IMR-90 (cell line): ENCODE data around the gene PLEKHF1. TPM values are rescaled to one million over a fixed set of nuclear protein-coding genes. Genes with fewer than 3 reads are reported as not detected.

Experiments used
- ATAC-seq: fragments of 200-7000 bp; cut with Tn5 transposase; 2 replicates; pipeline ENCODE4 v1.9.1; 2020; ENCODE audit warnings: low read depth, mild to moderate bottlenecking, moderate library complexity
- BruUV-seq: library from RNA; stranded (reverse); fragments of 400-500 nt; replicated peaks from 2 replicates; lab custom pipeline; 2021; lab: Mats Ljungman, UMichigan
- CTCF ChIA-PET: fragments of 300-600 bp; formaldehyde crosslinking; extraction: SDS; loops from one replicate; lab custom pipeline; 2021; ENCODE audit warnings: antibody characterized with exemption; lab: Yijun Ruan, JAX
- POLR2A ChIA-PET: fragments of 300-600 bp; sonication (Branson Sonifier 250); formaldehyde crosslinking; loops from one replicate; lab custom pipeline; 2022; ENCODE audit warnings: antibody characterized with exemption; ENCODE audit not compliant: unreplicated experiment; lab: Charles Lee
- DNase-seq: peaks from one replicate; pipeline ENCODE4 v3.0.0; 2013
- H2AFZ ChIP-seq: replicated peaks from 2 replicates; pipeline ENCODE3; 2013; ENCODE audit warnings: low read length, mild to moderate bottlenecking; ENCODE audit not compliant: poor library complexity
- H2AK5ac ChIP-seq: 2 replicates; pipeline ENCODE4 v1.6.1; 2013; ENCODE audit warnings: low read depth, low read length, inconsistent platforms
- H2AK9ac ChIP-seq: replicated peaks from 2 replicates; pipeline ENCODE3; 2013; ENCODE audit warnings: mild to moderate bottlenecking, low read depth, low read length, moderate library complexity; ENCODE audit not compliant: poor library complexity
- H2BK120ac ChIP-seq: 2 replicates; pipeline ENCODE4 v1.6.1; 2013; ENCODE audit warnings: low read depth, low read length, inconsistent platforms
- H2BK15ac ChIP-seq: 3 replicates; pipeline ENCODE4 v1.6.1; 2013; ENCODE audit warnings: low read depth, low read length, inconsistent platforms
- H2BK20ac ChIP-seq: 2 replicates; pipeline ENCODE4 v1.6.1; 2013; ENCODE audit warnings: low read depth, mild to moderate bottlenecking, inconsistent platforms, low read length, moderate library complexity
- H2BK5ac ChIP-seq: 2 replicates; pipeline ENCODE4 v1.6.1; 2013; ENCODE audit warnings: mild to moderate bottlenecking, low read depth, low read length, inconsistent platforms; ENCODE audit not compliant: poor library complexity, severe bottlenecking
- H3K14ac ChIP-seq: replicated peaks from 2 replicates; pipeline ENCODE4 v1.6.1; 2013; ENCODE audit warnings: low read depth, low read length, inconsistent platforms
- H3K18ac ChIP-seq: 2 replicates; pipeline ENCODE4 v1.6.1; 2013; ENCODE audit warnings: low read depth, low read length, control low read depth
- H3K23ac ChIP-seq: 2 replicates; pipeline ENCODE4 v1.6.1; 2013; ENCODE audit warnings: low read depth, low read length, inconsistent platforms
- H3K27ac ChIP-seq: 2 replicates; pipeline ENCODE4 v1.5.1; 2013; ENCODE audit warnings: mild to moderate bottlenecking, control low read depth, low read length; ENCODE audit not compliant: insufficient read depth
- H3K27me3 ChIP-seq: 2 replicates; pipeline ENCODE4 v1.6.1; 2013; ENCODE audit warnings: low read length; ENCODE audit not compliant: control insufficient read depth, insufficient read depth
- H3K36me3 ChIP-seq: 2 replicates; pipeline ENCODE4 v1.6.1; 2013; ENCODE audit warnings: low read length, mixed read lengths; ENCODE audit not compliant: control insufficient read depth, insufficient read depth
- H3K4ac ChIP-seq: 2 replicates; pipeline ENCODE4 v1.6.1; 2013; ENCODE audit warnings: low read depth, low read length, inconsistent platforms
- H3K4me1 ChIP-seq: 2 replicates; pipeline ENCODE4 v1.6.1; 2013; ENCODE audit warnings: low read length, mixed read lengths; ENCODE audit not compliant: control insufficient read depth, insufficient read depth
- H3K4me2 ChIP-seq: 2 replicates; pipeline ENCODE4 v1.6.1; 2013; ENCODE audit warnings: low read depth, mild to moderate bottlenecking, control low read depth, low read length, moderate library complexity
- H3K4me3 ChIP-seq: 2 replicates; pipeline ENCODE4 v1.5.1; 2013; ENCODE audit warnings: low read depth, mild to moderate bottlenecking, control low read depth, low read length, moderate library complexity; ENCODE audit not compliant: insufficient read depth
- H3K56ac ChIP-seq: 2 replicates; pipeline ENCODE4 v1.6.1; 2013; ENCODE audit warnings: low read length, inconsistent platforms; ENCODE audit not compliant: insufficient read depth; ENCODE audit errors: extremely low read depth
- H3K79me1 ChIP-seq, 2 experiments: 2 replicates each; pipeline ENCODE4 v1.6.1; 2013; ENCODE audit warnings: low read length in 2 of 2, inconsistent platforms in 1 of 2, low read depth in 1 of 2
- H3K9ac ChIP-seq: 2 replicates; pipeline ENCODE4 v1.6.1; 2013; ENCODE audit warnings: low read depth, low read length, control low read depth
- H3K9me1 ChIP-seq: 2 replicates; pipeline ENCODE4 v1.6.1; 2013; ENCODE audit warnings: low read length, inconsistent platforms; ENCODE audit not compliant: insufficient read depth
- H3K9me3 ChIP-seq: 2 replicates; pipeline ENCODE4 v1.6.1; 2013; ENCODE audit warnings: low read length; ENCODE audit not compliant: control insufficient read depth, insufficient read depth
- H4K20me1 ChIP-seq: 2 replicates; pipeline ENCODE4 v1.6.1; 2013; ENCODE audit warnings: low read length, inconsistent platforms; ENCODE audit not compliant: insufficient read depth
- H4K5ac ChIP-seq: 2 replicates; pipeline ENCODE4 v1.6.1; 2013; ENCODE audit warnings: mild to moderate bottlenecking, low read depth, low read length, control low read depth
- H4K8ac ChIP-seq, 2 experiments: 2 replicates each; pipeline ENCODE4 v1.6.1; 2013; ENCODE audit warnings: low read depth in 2 of 2, low read length in 2 of 2, control low read depth in 1 of 2, inconsistent platforms in 1 of 2
- H4K91ac ChIP-seq: 2 replicates; pipeline ENCODE4 v1.6.1; 2013; ENCODE audit warnings: low read depth, low read length, inconsistent platforms; ENCODE audit not compliant: insufficient read depth
- BHLHE40 ChIP-seq: fragments of 150-350 bp; IDR thresholded peaks from 2 replicates; pipeline ENCODE4 v1.6.1; 2016; ENCODE audit warnings: mild to moderate bottlenecking, low read depth, low read length
- CEBPB ChIP-seq: IDR thresholded peaks from 2 replicates; pipeline ENCODE4 v1.6.1; 2012; ENCODE audit warnings: low read depth, low read length, improper control_type of control experiment
- CHD1 ChIP-seq: IDR thresholded peaks from 2 replicates; pipeline ENCODE4 v1.6.1; 2012; ENCODE audit warnings: low read depth, low read length, improper control_type of control experiment
- CTCF ChIP-seq: conservative IDR thresholded peaks from 2 replicates; pipeline ENCODE4 v1.5.1; 2012; ENCODE audit warnings: mild to moderate bottlenecking, low read depth, low read length, improper control_type of control experiment
- ELK1 ChIP-seq: fragments of 150-350 bp; IDR thresholded peaks from 2 replicates; pipeline ENCODE4 v1.6.1; 2016; ENCODE audit warnings: low read depth, mild to moderate bottlenecking, low read length, moderate library complexity, borderline replicate concordance
- FOS ChIP-seq: fragments of 150-350 bp; IDR thresholded peaks from 2 replicates; pipeline ENCODE4 v1.6.1; 2016; ENCODE audit warnings: low read depth, low read length
- MAFK ChIP-seq: IDR thresholded peaks from 2 replicates; pipeline ENCODE4 v1.6.1; 2012; ENCODE audit warnings: low read depth, low read length, improper control_type of control experiment
- MAZ ChIP-seq: IDR thresholded peaks from 2 replicates; pipeline ENCODE4 v1.6.1; 2012; ENCODE audit warnings: low read depth, mild to moderate bottlenecking, low read length, improper control_type of control experiment, moderate library complexity, borderline replicate concordance
- MXI1 ChIP-seq: IDR thresholded peaks from 2 replicates; pipeline ENCODE4 v1.6.1; 2012; ENCODE audit warnings: low read depth, mild to moderate bottlenecking, low read length, moderate library complexity, borderline replicate concordance
- NFE2L2 ChIP-seq: fragments of 150-350 bp; IDR thresholded peaks from 2 replicates; pipeline ENCODE4 v1.6.1; 2016; ENCODE audit warnings: low read depth, mild to moderate bottlenecking, low read length
- POLR2A ChIP-seq: IDR thresholded peaks from 2 replicates; pipeline ENCODE4 v1.6.1; 2012; ENCODE audit warnings: mild to moderate bottlenecking, low read depth, low read length
- RAD21 ChIP-seq: IDR thresholded peaks from 2 replicates; pipeline ENCODE4 v1.6.1; 2012; ENCODE audit warnings: low read length, improper control_type of control experiment
- RCOR1 ChIP-seq: IDR thresholded peaks from 2 replicates; pipeline ENCODE4 v1.6.1; 2012; ENCODE audit warnings: mild to moderate bottlenecking, low read length, improper control_type of control experiment; ENCODE audit not compliant: insufficient replicate concordance
- RFX5 ChIP-seq: IDR thresholded peaks from 2 replicates; pipeline ENCODE4 v1.8.0; 2012; ENCODE audit warnings: low read depth, mild to moderate bottlenecking, low read length, moderate library complexity
- SMC3 ChIP-seq: fragments of 150-350 bp; IDR thresholded peaks from 2 replicates; pipeline ENCODE4 v1.6.1; 2016; ENCODE audit warnings: low read depth, mild to moderate bottlenecking, antibody characterized with exemption, low read length, moderate library complexity
- USF2 ChIP-seq: fragments of 150-350 bp; IDR thresholded peaks from 2 replicates; pipeline ENCODE4 v1.6.1; 2017; ENCODE audit warnings: mild to moderate bottlenecking, antibody characterized with exemption, low read length, low read depth
- WGBS, 2 experiments: methylation state at CpG; one replicate each; pipeline versions ENCODE4 v1.1.5 to v1.1.7; 2013; ENCODE audit warnings: missing lambda C conversion rate in 2 of 2; ENCODE audit not compliant: insufficient read length in 1 of 2; ENCODE audit errors: extremely low coverage in 2 of 2; 5-methylcytosine and 5-hydroxymethylcytosine counted together
- dilution Hi-C: fragments of 300-500 bp; cut with HindIII; formaldehyde crosslinking; loops from one replicate; pipeline ENCODE4 v1.14.3; 2018; ENCODE audit warnings: low sequenced_read_pairs; ENCODE audit not compliant: unreplicated experiment
- in situ Hi-C: fragments of 300-500 bp; cut with MboI; formaldehyde crosslinking; loops from 3 replicates; pipeline ENCODE4 v1.14.3; 2019; ENCODE audit warnings: low sequenced_read_pairs, inconsistent platforms, mixed read lengths
- intact Hi-C: fragments of 100-400 bp; cut with micrococcal nuclease; formaldehyde crosslinking; loops from 2 replicates; pipeline ENCODE4 v1.10.0; 2022
- polyA plus RNA-seq, 3 experiments: library from polyadenylated mRNA; depleted of rRNA; stranded (reverse); fragments of >200 nt; gene quantifications; 2 replicates each; pipeline ENCODE4 v1.2.3, GENCODE V29; 2012; ENCODE audit warnings: low replicate concordance in 1 of 3
- total RNA-seq: library from RNA; depleted of rRNA; stranded (reverse); fragments of >200 nt; gene quantifications from 2 replicates; pipeline ENCODE4 v1.2.3, GENCODE V29; 2012

Gene PLEKHF1
- total and polyA plus RNA-seq, 2 of the 4 experiments (the other 2 are of a cell fraction) = 5.0 to 6.6 TPM

GRCh38 chr19:29672319-29672932 is 7.2 kb downstream of the PLEKHF1 start:
- intact Hi-C loops (no loop called here), dilution Hi-C loops (no loop called here), in situ Hi-C loops (no loop called here)
- BruUV-seq = no TSS peak
- no peak overlapping the region for H3K27ac ChIP-seq
- H3K23ac ChIP-seq = no peak overlapping the region
- no peak overlapping the region for H3K4me2 ChIP-seq
- no peak overlapping the region for H3K18ac ChIP-seq
- no peak overlapping the region for H2BK5ac ChIP-seq
- no peaks in the 10 kb centered on the region for H3K27me3 ChIP-seq
- H3K14ac ChIP-seq = no peak overlapping the region
- H2BK120ac ChIP-seq = no peak overlapping the region
- no peak overlapping the region for H3K56ac ChIP-seq
- TF ChIP-seq BHLHE40 (no peak), RCOR1 (no peak), FOS (no peak), MXI1 (no peak), RFX5 (no peak), ELK1 (no peak), MAFK (no peak), CEBPB (no peak), RAD21 (no peak), NFE2L2 (no peak), SMC3 (no peak), CHD1 (no peak), MAZ (no peak), POLR2A (no peak), CTCF (no peak), USF2 (no peak)
- H3K79me1 ChIP-seq = peaks cover 26 to 58% of the 10 kb centered on the region in 2 experiments
- H2AK5ac ChIP-seq = no peak overlapping the region
- WGBS, 2 experiments = 94% methylated on average over 7 of the region's 8 CpGs; no CpG with 5 or more reads in 1 of the 2 experiments
- peak overlapping the region; percentile 61 for H2AK9ac ChIP-seq
- H4K20me1 ChIP-seq = peaks cover 30% of the 10 kb centered on the region
- H3K9me1 ChIP-seq = peaks cover 12% of the 10 kb centered on the region
- ChIA-PET POLR2A (no interaction called here), CTCF (interaction anchor here (0.9 kb wide), 1 partner anchor 10 kb away, joined by 4 read pairs; no protein-coding TSS in a partner anchor)
- H3K4ac ChIP-seq = no peak overlapping the region
- H4K8ac ChIP-seq = no peak overlapping the region
- no peak for DNase-seq
- no peak overlapping the region for H3K4me3 ChIP-seq
- no peak overlapping the region for H2BK15ac ChIP-seq
- ATAC-seq = no peak
- H3K4me1 ChIP-seq = peaks cover 8% of the 10 kb centered on the region
- no peak overlapping the region for H4K91ac ChIP-seq
- no peak overlapping the region for H3K9ac ChIP-seq
- H2BK20ac ChIP-seq = no peak overlapping the region
- no peaks in the 10 kb centered on the region for H3K9me3 ChIP-seq
- peaks cover 23% of the 10 kb centered on the region; the same call in 1 of the 2 replicates for H3K36me3 ChIP-seq
- no peak overlapping the region for H2AFZ ChIP-seq
- H4K5ac ChIP-seq = no peak overlapping the region
